ENCODE measurements around the gene E4F1. TPM values are rescaled to one million over a fixed set of nuclear protein-coding genes. Genes with fewer than 3 reads are reported as not detected.

E4F1 gene
- total RNA-seq, 1 experiment from 2014 or later: 34.4 TPM

GRCh38 chr16:2180962-2181923, 42.1 kb upstream of the E4F1 start:
- ATAC-seq (peak; percentile 12), DNase-seq (ENCODE audit: low spot score) (peak; percentile 53)
- Mint-ChIP-seq H3K9me3 (no peaks in the 10 kb centered on the region), H3K4me1 (0 out of 2 replicates have a peak, but pooled peaks cover 3% of the 10 kb centered on the region), H3K27ac (no peak overlapping the region), H3K27me3 (ENCODE audit: low read depth) (no peaks in the 10 kb centered on the region), H3K36me3 (peaks cover under 1% of the 10 kb centered on the region; the same call in 1 of the 2 replicates), H3K4me3 (no peak overlapping the region)
- TF ChIP-seq TCF7 (CRISPR knock-in tag; IDR thresholded peaks at IDR 0.05; ENCODE audit: low read depth): no peak
- TF ChIP-seq PREB (CRISPR knock-in tag; IDR thresholded peaks at IDR 0.05; ENCODE audit: borderline replicate concordance): no peak
- TF ChIP-seq FOXK1 (CRISPR knock-in tag; IDR thresholded peaks at IDR 0.05): no peak
- TF ChIP-seq, protein P1, sequence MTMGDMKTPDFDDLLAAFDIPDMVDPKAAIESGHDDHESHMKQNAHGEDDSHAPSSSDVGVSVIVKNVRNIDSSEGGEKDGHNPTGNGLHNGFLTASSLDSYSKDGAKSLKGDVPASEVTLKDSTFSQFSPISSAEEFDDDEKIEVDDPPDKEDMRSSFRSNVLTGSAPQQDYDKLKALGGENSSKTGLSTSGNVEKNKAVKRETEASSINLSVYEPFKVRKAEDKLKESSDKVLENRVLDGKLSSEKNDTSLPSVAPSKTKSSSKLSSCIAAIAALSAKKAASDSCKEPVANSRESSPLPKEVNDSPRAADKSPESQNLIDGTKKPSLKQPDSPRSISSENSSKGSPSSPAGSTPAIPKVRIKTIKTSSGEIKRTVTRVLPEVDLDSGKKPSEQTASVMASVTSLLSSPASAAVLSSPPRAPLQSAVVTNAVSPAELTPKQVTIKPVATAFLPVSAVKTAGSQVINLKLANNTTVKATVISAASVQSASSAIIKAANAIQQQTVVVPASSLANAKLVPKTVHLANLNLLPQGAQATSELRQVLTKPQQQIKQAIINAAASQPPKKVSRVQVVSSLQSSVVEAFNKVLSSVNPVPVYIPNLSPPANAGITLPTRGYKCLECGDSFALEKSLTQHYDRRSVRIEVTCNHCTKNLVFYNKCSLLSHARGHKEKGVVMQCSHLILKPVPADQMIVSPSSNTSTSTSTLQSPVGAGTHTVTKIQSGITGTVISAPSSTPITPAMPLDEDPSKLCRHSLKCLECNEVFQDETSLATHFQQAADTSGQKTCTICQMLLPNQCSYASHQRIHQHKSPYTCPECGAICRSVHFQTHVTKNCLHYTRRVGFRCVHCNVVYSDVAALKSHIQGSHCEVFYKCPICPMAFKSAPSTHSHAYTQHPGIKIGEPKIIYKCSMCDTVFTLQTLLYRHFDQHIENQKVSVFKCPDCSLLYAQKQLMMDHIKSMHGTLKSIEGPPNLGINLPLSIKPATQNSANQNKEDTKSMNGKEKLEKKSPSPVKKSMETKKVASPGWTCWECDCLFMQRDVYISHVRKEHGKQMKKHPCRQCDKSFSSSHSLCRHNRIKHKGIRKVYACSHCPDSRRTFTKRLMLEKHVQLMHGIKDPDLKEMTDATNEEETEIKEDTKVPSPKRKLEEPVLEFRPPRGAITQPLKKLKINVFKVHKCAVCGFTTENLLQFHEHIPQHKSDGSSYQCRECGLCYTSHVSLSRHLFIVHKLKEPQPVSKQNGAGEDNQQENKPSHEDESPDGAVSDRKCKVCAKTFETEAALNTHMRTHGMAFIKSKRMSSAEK (CRISPR knock-in tag; IDR thresholded peaks at IDR 0.05; ENCODE audit: borderline replicate concordance): no peak
- TF ChIP-seq ZNF219 (CRISPR knock-in tag; IDR thresholded peaks at IDR 0.05; ENCODE audit: borderline replicate concordance): no peak
- no peak for TF ChIP-seq NR1H2 (CRISPR knock-in tag; IDR thresholded peaks at IDR 0.05)
- TF ChIP-seq AR (CRISPR knock-in tag; IDR thresholded peaks at IDR 0.05): no peak
- no peak for TF ChIP-seq USF1 (CRISPR knock-in tag; IDR thresholded peaks at IDR 0.05)
- no peak for TF ChIP-seq KAT7 (CRISPR knock-in tag; IDR thresholded peaks at IDR 0.05; ENCODE audit: borderline replicate concordance)
- TF ChIP-seq SMAD3 (CRISPR knock-in tag; IDR thresholded peaks at IDR 0.05; ENCODE audit: borderline replicate concordance): no peak
- TF ChIP-seq, protein P2, sequence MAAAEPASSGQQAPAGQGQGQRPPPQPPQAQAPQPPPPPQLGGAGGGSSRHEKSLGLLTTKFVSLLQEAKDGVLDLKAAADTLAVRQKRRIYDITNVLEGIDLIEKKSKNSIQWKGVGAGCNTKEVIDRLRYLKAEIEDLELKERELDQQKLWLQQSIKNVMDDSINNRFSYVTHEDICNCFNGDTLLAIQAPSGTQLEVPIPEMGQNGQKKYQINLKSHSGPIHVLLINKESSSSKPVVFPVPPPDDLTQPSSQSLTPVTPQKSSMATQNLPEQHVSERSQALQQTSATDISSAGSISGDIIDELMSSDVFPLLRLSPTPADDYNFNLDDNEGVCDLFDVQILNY (CRISPR knock-in tag; IDR thresholded peaks at IDR 0.05): no peak
- no peak for TF ChIP-seq NFATC4 (CRISPR knock-in tag; IDR thresholded peaks at IDR 0.05)
- TF ChIP-seq JUN (CRISPR knock-in tag; IDR thresholded peaks at IDR 0.05): no peak
- TF ChIP-seq, protein P3, sequence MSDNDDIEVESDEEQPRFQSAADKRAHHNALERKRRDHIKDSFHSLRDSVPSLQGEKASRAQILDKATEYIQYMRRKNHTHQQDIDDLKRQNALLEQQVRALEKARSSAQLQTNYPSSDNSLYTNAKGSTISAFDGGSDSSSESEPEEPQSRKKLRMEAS (CRISPR knock-in tag; IDR thresholded peaks at IDR 0.05): no peak
- no peak for TF ChIP-seq ZBTB43 (CRISPR knock-in tag; IDR thresholded peaks at IDR 0.05)
- TF ChIP-seq ZNF138 (CRISPR knock-in tag; conservative IDR thresholded peaks at IDR 0.05): no peak
- ChIA-PET CTCF (interaction anchor here (5.7 kb wide), 1 partner anchor 13 kb away, joined by 24 read pairs; no protein-coding TSS in a partner anchor), POLR2A (interaction anchor here (0.9 to 1.3 kb wide), 2 partner anchors 26 to 45 kb away, joined by 4 to 5 read pairs; partner anchors contain the start of gene TRAF7)
